ENCODE measurements around the gene TRIM14.

Gene TRIM14

GRCh38 chr9:98049288-98050072 lies 69.5 kb downstream of the TRIM14 start:
- no peaks in the 10 kb centered on the region for H3K4me1 ChIP-seq
- H3K27ac ChIP-seq: no peak overlapping the region
- H3K9ac ChIP-seq: no peak overlapping the region
- no peak overlapping the region for H3K4me2 ChIP-seq (ENCODE audit: low read length)
- H3K9me3 ChIP-seq (ENCODE audit: control insufficient read depth, low read length): no peaks in the 10 kb centered on the region
- no peak overlapping the region for H2AFZ ChIP-seq
- H3K4me3 ChIP-seq (ENCODE audit: low read depth, low read length): no peak overlapping the region
- no peak for TF ChIP-seq CTCF (IDR thresholded peaks at IDR 0.05)
- H3K79me2 ChIP-seq: no peaks in the 10 kb centered on the region
- H3K36me3 ChIP-seq (ENCODE audit: control insufficient read depth, insufficient read depth, low read length): no peaks in the 10 kb centered on the region
- H3K27me3 ChIP-seq (ENCODE audit: control insufficient read depth, insufficient read depth, low read length): no peaks in the 10 kb centered on the region

- Histone ChIP-seq H3K4me2 (ENCODE audit: low read length) (no peak overlapping the region), H3K4me1 (no peaks in the 10 kb centered on the region), H3K27ac (no peak overlapping the region), H2AFZ (no peak overlapping the region), H3K4me3 (ENCODE audit: low read depth, low read length) (no peak overlapping the region), H3K9me3 (ENCODE audit: control insufficient read depth, low read length) (no peaks in the 10 kb centered on the region), H3K36me3 (ENCODE audit: control insufficient read depth, insufficient read depth, low read length) (no peaks in the 10 kb centered on the region), H3K9ac (no peak overlapping the region), H3K27me3 (ENCODE audit: control insufficient read depth, insufficient read depth, low read length) (no peaks in the 10 kb centered on the region), H3K79me2 (no peaks in the 10 kb centered on the region)
- no peak for TF ChIP-seq CTCF (IDR thresholded peaks at IDR 0.05)
Observed at GRCh38 chr9:98047002-98047401, 72.0 kb downstream of the TRIM14 start.

- Histone ChIP-seq H3K4me1 (no peaks in the 10 kb centered on the region), H3K4me3 (ENCODE audit: low read depth, low read length) (no peak overlapping the region), H3K9me3 (ENCODE audit: control insufficient read depth, low read length) (no peaks in the 10 kb centered on the region), H3K9ac (no peak overlapping the region), H3K79me2 (no peaks in the 10 kb centered on the region), H3K27ac (no peak overlapping the region), H3K27me3 (ENCODE audit: control insufficient read depth, insufficient read depth, low read length) (no peaks in the 10 kb centered on the region), H3K4me2 (ENCODE audit: low read length) (no peak overlapping the region), H3K36me3 (ENCODE audit: control insufficient read depth, insufficient read depth, low read length) (no peaks in the 10 kb centered on the region), H2AFZ (no peak overlapping the region)
- TF ChIP-seq CTCF (IDR thresholded peaks at IDR 0.05): no peak
Observed at GRCh38 chr9:98046180-98046543, 72.9 kb downstream of the TRIM14 start.

- Histone ChIP-seq H3K9me3 (ENCODE audit: control insufficient read depth, low read length) (no peaks in the 10 kb centered on the region), H3K79me2 (no peaks in the 10 kb centered on the region), H3K27ac (no peak overlapping the region), H3K4me2 (ENCODE audit: low read length) (no peak overlapping the region), H3K4me1 (no peaks in the 10 kb centered on the region), H3K4me3 (ENCODE audit: low read depth, low read length) (no peak overlapping the region), H3K27me3 (ENCODE audit: control insufficient read depth, insufficient read depth, low read length) (no peaks in the 10 kb centered on the region), H2AFZ (peak overlapping the region; percentile 38), H3K36me3 (ENCODE audit: control insufficient read depth, insufficient read depth, low read length) (no peaks in the 10 kb centered on the region), H3K9ac (no peak overlapping the region)
- TF ChIP-seq CTCF (IDR thresholded peaks at IDR 0.05): no peak
Observed at GRCh38 chr9:98045234-98046179, 73.5 kb downstream of the TRIM14 start.

Measured in parathyroid adenoma (tissue), 2 donors.